K562 (cell line): ENCODE data around the gene SERPINH1. TPM values are rescaled to one million over a fixed set of nuclear protein-coding genes. Genes with fewer than 3 reads are reported as not detected.

Experiments
- ADNP ChIP-seq: fragments of 200-800 bp; sonication (Bioruptor generic); IDR thresholded peaks from 2 replicates; pipeline ENCODE4 v1.6.1; 2016; ENCODE audit warnings: missing genetic modification characterization, missing compliant biosample characterization
- ATF1 ChIP-seq, 2 experiments: fragments of 450-650 bp in 1 of 2; IDR thresholded peaks; 2 replicates each; pipeline ENCODE4 v1.6.1; 2016; ENCODE audit warnings: missing compliant biosample characterization in 1 of 2, missing genetic modification characterization in 1 of 2
- CREB1 ChIP-seq, 2 experiments: sonication (generic) in 1 of 2; formaldehyde crosslinking in 1 of 2; IDR thresholded peaks; 2 replicates each; pipeline versions ENCODE4 v1.6.1 to v1.8.0; 2012 to 2022; ENCODE audit warnings: inconsistent platforms in 1 of 2, mild to moderate bottlenecking in 1 of 2, missing genetic modification reagents in 1 of 2, moderate library complexity in 1 of 2
- DEAF1 ChIP-seq: fragments of 450-650 bp; formaldehyde crosslinking; IDR thresholded peaks from 2 replicates; pipeline ENCODE4 v1.4.0; 2020; ENCODE audit warnings: mild to moderate bottlenecking, moderate library complexity
- FOXA1 ChIP-seq: fragments of 450-650 bp; IDR thresholded peaks from 2 replicates; pipeline ENCODE4 v1.6.1; 2016; ENCODE audit warnings: mild to moderate bottlenecking, borderline replicate concordance
- FOXK2 ChIP-seq, 2 experiments: fragments of 450-650 bp; IDR thresholded peaks in 1 of 2; conservative IDR thresholded peaks in 1 of 2; 2 replicates each; pipeline ENCODE4 v1.6.1; 2016; ENCODE audit warnings: low read depth in 2 of 2, mild to moderate bottlenecking in 1 of 2
- GATA2 ChIP-seq: sonication (generic); formaldehyde crosslinking; IDR thresholded peaks from 2 replicates; pipeline ENCODE4 v1.4.0; 2020; ENCODE audit warnings: mild to moderate bottlenecking, missing genetic modification reagents
- HBP1 ChIP-seq: fragments of 450-650 bp; formaldehyde crosslinking; IDR thresholded peaks from 2 replicates; pipeline ENCODE4 v1.4.0; 2022; ENCODE audit warnings: missing genetic modification characterization
- HDAC8 ChIP-seq: fragments of 450-650 bp; IDR thresholded peaks from 2 replicates; pipeline ENCODE4 v1.6.1; 2016; ENCODE audit warnings: mild to moderate bottlenecking, missing genetic modification characterization, moderate library complexity, missing compliant biosample characterization
- HMG20B ChIP-seq: fragments of 250-450 bp; sonication (Bioruptor Pico); IDR thresholded peaks from 2 replicates; pipeline ENCODE4 v1.5.0; 2021; ENCODE audit warnings: mild to moderate bottlenecking
- HNRNPK ChIP-seq: fragments of 200-400 bp; formaldehyde crosslinking; IDR thresholded peaks from one replicate; pipeline ENCODE4 v1.6.1; 2018; ENCODE audit warnings: mild to moderate bottlenecking, low read depth, low read length; ENCODE audit not compliant: poor library complexity, severe bottlenecking
- KDM5B ChIP-seq: fragments of 200-600 bp; sonication (generic); IDR thresholded peaks from 2 replicates; pipeline ENCODE4 v1.6.1; 2012; ENCODE audit warnings: low read depth, mild to moderate bottlenecking, moderate library complexity, low read length, control low read depth, inconsistent platforms; ENCODE audit not compliant: insufficient replicate concordance
- NCOA6 ChIP-seq: fragments of 450-650 bp; IDR thresholded peaks from 2 replicates; pipeline ENCODE4 v1.6.1; 2017; ENCODE audit warnings: mild to moderate bottlenecking
- NUFIP1 ChIP-seq: fragments of 450-650 bp; IDR thresholded peaks from 2 replicates; pipeline ENCODE4 v1.6.1; 2018; ENCODE audit not compliant: partially characterized antibody
- RBFOX2 ChIP-seq: fragments of 200-400 bp; formaldehyde crosslinking; IDR thresholded peaks from 2 replicates; pipeline ENCODE4 v1.6.1; 2017; ENCODE audit warnings: low read depth, mild to moderate bottlenecking, low read length, moderate library complexity
- SAFB ChIP-seq: fragments of 200-400 bp; formaldehyde crosslinking; IDR thresholded peaks from 2 replicates; pipeline ENCODE4 v1.6.1; 2017; ENCODE audit warnings: low read depth, low read length, borderline replicate concordance
- SMARCA5 ChIP-seq: fragments of 450-650 bp; IDR thresholded peaks from 2 replicates; pipeline ENCODE4 v1.6.1; 2016
- SMC3 ChIP-seq: conservative IDR thresholded peaks from 2 replicates; pipeline ENCODE4 v1.6.1; 2011; ENCODE audit warnings: low read depth, low read length, improper control_type of control experiment; ENCODE audit not compliant: insufficient read depth
- SRSF9 ChIP-seq: fragments of 200-400 bp; formaldehyde crosslinking; IDR thresholded peaks from 2 replicates; pipeline ENCODE4 v1.6.1; 2017; ENCODE audit warnings: low read depth, low read length, borderline replicate concordance
- TAF1 ChIP-seq: IDR thresholded peaks from 2 replicates; pipeline ENCODE4 v1.6.1; 2011; ENCODE audit warnings: mild to moderate bottlenecking, low read length, moderate library complexity; ENCODE audit not compliant: insufficient read depth, control insufficient read depth, severe bottlenecking; ENCODE audit errors: extremely low read depth
- U2AF1 ChIP-seq: fragments of 200-400 bp; formaldehyde crosslinking; optimal IDR thresholded peaks from 2 replicates; pipeline ENCODE3; 2017; ENCODE audit warnings: mild to moderate bottlenecking, low read depth, low read length, moderate library complexity
- ZNF140 ChIP-seq: fragments of 250-450 bp; sonication (Bioruptor Pico); IDR thresholded peaks from 2 replicates; pipeline ENCODE4 v1.8.0; 2021; ENCODE audit warnings: moderate library complexity, mild to moderate bottlenecking, inconsistent platforms
- ZNF224 ChIP-seq: sonication (generic); formaldehyde crosslinking; IDR thresholded peaks from 2 replicates; pipeline ENCODE4 v1.8.0; 2022; ENCODE audit warnings: mild to moderate bottlenecking, missing genetic modification reagents
- ZNF280B ChIP-seq: fragments of 250-450 bp; sonication (Bioruptor Pico); IDR thresholded peaks from 2 replicates; pipeline ENCODE4 v1.5.1; 2021; ENCODE audit warnings: mild to moderate bottlenecking
- ZNF764 ChIP-seq: fragments of 250-450 bp; sonication (Bioruptor Pico); IDR thresholded peaks from 2 replicates; pipeline ENCODE4 v1.4.0; 2020; ENCODE audit warnings: low read depth, mild to moderate bottlenecking, moderate library complexity
- polyA plus RNA-seq, 8 experiments: library from polyadenylated mRNA; depleted of rRNA in 4 of 8; stranded (reverse) in 5 of 8; unstranded in 3 of 8; fragments of >200 nt; fragmentation: Nextera tagmentation in 2 of 8; fragmentation: Illumina TruSeq in 1 of 8; extraction: Ambion mirVana in 2 of 8; extraction: Trizol in 1 of 8; gene quantifications; 2 replicates each; pipeline versions ENCODE4 v1.2.1 to v1.2.3, GENCODE V29; 2011 to 2014; ENCODE audit warnings: inconsistent platforms in 1 of 8, missing spikeins in 1 of 8
- total RNA-seq, 7 experiments: library from RNA; depleted of rRNA in 6 of 7; stranded (reverse); fragments of >200 nt in 6 of 7; fragmentation: Illumina TruSeq in 2 of 7; extraction: Trizol in 2 of 7; gene quantifications; 2 replicates each; pipeline versions ENCODE4 v1.2.1 to v1.2.3, GENCODE V29; 2011 to 2021; ENCODE audit warnings: low replicate concordance in 1 of 7

Gene SERPINH1
- total and polyA plus RNA-seq, 9 of the 15 experiments (the other 6 are each of a cell fraction or from before 2014, with no cell fraction given) = 2.8 to 106 (median 67.9) TPM

GRCh38 chr11:75554258-75555022 is 7.6 kb upstream of the SERPINH1 start (continued):
- TF ChIP-seq HBP1 (CRISPR knock-in tag) (no peak), RBFOX2 (peak; percentile 91), HNRNPK (no peak), KDM5B (no peak), ZNF280B (CRISPR knock-in tag) (no peak), ZNF764 (CRISPR knock-in tag) (no peak), U2AF1 (no peak), HDAC8 (tag) (peak; percentile 84), SAFB (no peak), GATA2 (CRISPR knock-in tag) (no peak), SMC3 (no peak), TAF1 (no peak), FOXK2 (conservative IDR thresholded peaks at IDR 0.05 in 1 of 2, IDR thresholded peaks at IDR 0.05 in 1 of 2; ENCODE audit: low read depth in 2 of 2) (no peak), ATF1 (CRISPR knock-in tag; IDR thresholded peaks at IDR 0.05) (no peak), ATF1 (tag; IDR thresholded peaks at IDR 0.05) (peak; percentile 65), NCOA6 (no peak), ADNP (tag) (no peak), FOXA1 (no peak), DEAF1 (CRISPR knock-in tag) (no peak), CREB1 (IDR thresholded peaks at IDR 0.05) (no peak), CREB1 (CRISPR knock-in tag; IDR thresholded peaks at IDR 0.05) (no peak), ZNF140 (CRISPR knock-in tag) (no peak), NUFIP1 (no peak), SRSF9 (no peak), HMG20B (CRISPR knock-in tag) (no peak), SMARCA5 (no peak), ZNF224 (no peak)
